HG02938 (cell line): ENCODE data around the gene NDUFAF2.
A peak's percentile ranks its signal among the peaks of the same experiment; 100 is the strongest.
"Not testable (repeated sequence)": the region's sequence is repeated elsewhere in the genome, so short reads cannot be mapped to it uniquely, and the experiment has no call there.

Experiments used
- ATAC-seq: cut with Tn5 transposase; IDR thresholded peaks from one replicate; pipeline ENCODE4 v1.9.1; 2021; ENCODE audit warnings: mild to moderate bottlenecking, moderate library complexity; ENCODE audit not compliant: unreplicated experiment

NDUFAF2 gene, protein sequence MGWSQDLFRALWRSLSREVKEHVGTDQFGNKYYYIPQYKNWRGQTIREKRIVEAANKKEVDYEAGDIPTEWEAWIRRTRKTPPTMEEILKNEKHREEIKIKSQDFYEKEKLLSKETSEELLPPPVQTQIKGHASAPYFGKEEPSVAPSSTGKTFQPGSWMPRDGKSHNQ

GRCh38 chr5:60944904-60945812 is at the start of gene NDUFAF2, which contains the start of gene ERCC8:
TSS of gene NDUFAF2 (plus strand) at chr5:60945205. CDS start at chr5:60945256, 51 bp downstream.
TSS of gene ERCC8 (minus strand) at chr5:60945070. CDS start at chr5:60945008, 62 bp downstream.
- ATAC-seq = peak; percentile 99

DNA sequence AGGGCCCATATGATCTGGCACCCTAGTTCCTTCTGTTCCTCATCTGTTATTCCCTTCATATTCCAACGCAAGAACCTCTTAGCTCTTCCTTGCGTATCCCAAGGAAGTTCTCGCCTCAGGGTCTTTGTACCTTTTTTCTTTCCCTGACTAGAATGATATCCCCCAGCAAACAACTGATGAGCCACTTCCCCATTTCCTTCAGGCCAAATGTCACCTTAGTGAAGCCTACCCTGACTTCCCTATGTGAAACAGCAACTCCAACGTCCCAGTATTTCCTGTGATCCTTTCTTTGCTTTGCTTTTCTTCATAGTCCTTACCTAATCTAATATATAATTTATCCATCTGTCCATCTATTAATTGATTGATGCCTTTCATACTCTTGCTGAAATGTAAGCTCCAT is 48.0 kb upstream of the NDUFAF2 start:
- no peak for ATAC-seq

GRCh38 chr5:60903356-60903755 is 41.6 kb upstream of the NDUFAF2 start:
- ATAC-seq = no peak

DNA sequence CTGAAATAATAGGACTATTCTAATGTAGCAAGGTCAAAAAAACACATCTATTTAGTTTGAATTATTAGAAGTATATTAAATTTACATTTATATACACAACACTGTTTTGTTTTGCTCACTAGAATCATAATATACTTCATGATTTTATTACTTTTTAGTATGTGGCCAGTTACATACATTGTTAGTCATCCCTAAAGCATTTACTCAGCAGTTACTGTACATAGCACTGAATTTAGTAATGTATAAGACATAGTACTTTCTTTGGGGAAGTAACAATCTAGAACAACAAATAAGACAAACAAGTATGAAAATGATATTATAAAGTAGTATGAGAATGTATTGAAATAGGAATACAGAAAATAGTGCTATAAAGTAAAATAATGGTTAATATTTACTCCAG is 28.4 kb upstream of the NDUFAF2 start:
- no peak for ATAC-seq

DNA sequence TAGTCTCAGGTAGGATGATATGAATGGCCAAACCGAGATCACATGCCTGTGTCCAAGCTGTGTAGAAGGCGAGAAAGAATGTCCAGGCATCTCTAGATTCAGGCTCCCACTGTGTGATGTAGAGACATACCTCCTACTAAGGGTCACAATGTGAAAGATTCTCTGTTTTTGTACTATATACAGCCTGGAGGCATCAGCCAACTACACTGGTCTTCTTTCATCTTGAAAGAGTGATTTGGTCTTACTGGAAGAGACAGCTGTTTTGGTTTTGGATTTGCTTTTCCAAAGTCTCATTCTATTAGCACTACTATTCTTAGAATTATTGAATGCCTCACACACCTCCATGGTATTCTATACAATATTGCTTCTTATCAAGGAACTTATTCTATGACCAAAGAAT is 26.5 kb upstream of the NDUFAF2 start:
- no peak for ATAC-seq

DNA sequence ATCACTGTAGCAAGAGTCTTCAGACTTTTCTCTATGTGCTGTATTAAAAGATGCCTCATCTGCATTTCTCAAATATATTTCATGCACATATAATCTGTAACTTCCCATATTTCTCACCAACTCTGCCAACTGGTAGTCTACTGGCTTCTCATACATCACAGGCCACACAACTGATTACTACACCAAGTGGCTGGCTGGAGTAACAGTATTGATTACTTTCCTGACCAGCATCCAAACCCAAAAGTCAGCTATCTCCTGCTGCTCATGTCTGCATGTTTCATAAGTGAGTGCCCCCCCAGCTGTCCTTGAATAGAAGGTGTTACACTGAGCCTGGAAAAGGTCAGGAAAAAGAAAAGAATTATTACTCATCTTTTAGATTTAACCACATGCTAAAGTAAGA is 17.6 kb upstream of the NDUFAF2 start:
- ATAC-seq = no peak

GRCh38 chr5:60929024-60929423 is 16.0 kb upstream of the NDUFAF2 start:
- ATAC-seq = no peak

- ATAC-seq = no peak
These were observed 1.4 kb upstream of the NDUFAF2 start for GRCh38 chr5:60943624-60944023.

- ATAC-seq = peak; percentile 27
These were observed 795 bp downstream of the NDUFAF2 start for GRCh38 chr5:60945813-60946187.

GRCh38 chr5:60948738-60949137 is 3.7 kb downstream of the NDUFAF2 start:
- no peak for ATAC-seq

DNA sequence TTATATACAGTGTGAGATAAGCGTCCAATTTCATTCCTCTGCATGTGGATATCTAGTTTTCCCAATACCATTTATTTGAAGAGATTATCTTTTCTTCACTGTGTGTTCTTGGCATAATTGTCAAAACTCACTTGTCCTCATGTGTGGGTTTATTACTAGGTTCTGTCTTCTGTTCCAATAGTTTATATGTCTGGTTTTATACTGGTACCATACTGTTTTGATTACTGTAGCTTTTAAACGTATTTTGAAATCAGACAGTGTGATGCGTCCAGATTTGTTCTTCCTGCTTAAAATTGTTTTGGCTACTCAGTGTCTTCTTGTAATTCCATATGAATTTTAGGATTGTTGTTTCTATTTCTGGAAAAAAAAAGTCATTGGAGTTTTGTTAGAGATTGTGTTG is 10.2 kb downstream of the NDUFAF2 start:
- ATAC-seq = no peak

- no peak for ATAC-seq
These were observed 13.1 kb downstream of the NDUFAF2 start for GRCh38 chr5:60958088-60958487.

DNA sequence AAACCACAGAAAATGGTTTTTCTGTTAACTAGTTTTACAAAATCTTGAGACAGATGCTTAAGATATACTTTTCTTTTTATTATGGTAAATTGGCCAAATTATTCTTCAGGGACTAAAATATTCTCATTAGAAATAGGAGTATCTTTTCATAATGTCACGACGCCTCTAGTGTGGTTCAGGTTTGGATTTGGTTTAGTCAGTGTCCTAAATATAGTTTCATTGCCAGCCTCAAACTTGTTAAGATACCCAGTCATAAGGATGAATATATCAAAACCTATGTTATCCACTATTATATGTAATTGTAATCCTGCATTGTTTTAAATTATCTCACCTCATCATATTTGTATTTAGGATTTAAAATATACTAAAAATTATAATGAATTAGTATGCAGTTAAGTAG is 13.7 kb downstream of the NDUFAF2 start:
- ATAC-seq = no peak

GRCh38 chr5:60959156-60959555 is 14.2 kb downstream of the NDUFAF2 start:
- no peak for ATAC-seq

DNA sequence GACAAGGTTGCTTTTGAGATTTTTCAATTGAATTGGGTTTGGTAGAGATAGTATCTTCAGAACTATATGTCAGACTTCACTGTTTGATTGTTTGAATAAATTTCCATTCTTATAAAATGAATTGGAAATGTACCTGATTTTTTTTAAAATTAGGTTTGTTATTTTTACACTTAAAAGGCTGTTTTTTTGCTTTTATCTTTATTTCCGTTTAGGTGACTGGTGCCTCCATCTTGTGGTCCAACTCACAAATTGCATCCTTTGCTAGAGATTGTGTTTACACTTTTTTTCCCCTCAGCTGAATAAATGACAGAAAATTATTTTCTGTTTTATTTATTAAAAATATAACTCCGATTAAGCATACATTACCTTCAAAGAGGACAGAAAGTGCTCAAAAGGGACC is 15.6 kb downstream of the NDUFAF2 start:
- ATAC-seq = no peak

DNA sequence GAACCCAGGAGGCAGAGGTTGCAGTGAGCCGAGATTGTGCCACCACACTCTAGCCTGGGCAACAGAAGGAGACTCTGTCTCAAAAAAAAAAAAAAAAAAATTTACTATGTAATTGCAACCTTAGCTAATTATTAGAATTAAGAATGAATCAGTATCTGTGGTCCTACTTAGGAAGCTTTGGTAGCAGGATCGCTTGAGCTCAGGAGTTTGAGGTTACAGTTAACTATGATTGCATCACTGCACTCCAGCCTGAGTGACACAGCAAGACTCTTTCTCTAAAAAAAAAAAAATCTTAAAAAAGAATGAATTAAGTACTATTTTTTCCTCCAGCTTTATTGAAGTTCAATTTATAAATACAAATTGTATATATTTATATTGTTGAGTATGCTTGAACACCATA is 16.7 kb downstream of the NDUFAF2 start:
- ATAC-seq = no peak

DNA sequence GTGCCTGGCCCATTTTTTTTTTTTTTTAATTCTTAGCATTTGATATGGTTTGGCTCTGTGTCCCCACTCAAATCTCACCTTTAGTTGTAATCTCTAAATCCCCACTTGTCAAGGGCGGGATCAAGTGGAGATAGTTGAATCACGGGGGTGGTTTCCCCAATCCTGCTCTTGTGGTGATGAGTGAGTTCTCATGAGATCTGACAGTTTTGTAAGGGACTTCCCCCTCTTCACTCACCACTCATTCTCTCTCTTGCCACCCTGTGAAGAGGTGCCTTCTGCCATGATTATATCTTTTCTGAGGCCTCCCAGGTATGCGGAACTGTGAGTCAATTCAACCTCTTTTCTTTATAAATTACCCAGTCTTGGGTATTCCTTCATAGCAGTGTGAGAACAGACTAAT is 27.2 kb downstream of the NDUFAF2 start:
- no peak for ATAC-seq

DNA sequence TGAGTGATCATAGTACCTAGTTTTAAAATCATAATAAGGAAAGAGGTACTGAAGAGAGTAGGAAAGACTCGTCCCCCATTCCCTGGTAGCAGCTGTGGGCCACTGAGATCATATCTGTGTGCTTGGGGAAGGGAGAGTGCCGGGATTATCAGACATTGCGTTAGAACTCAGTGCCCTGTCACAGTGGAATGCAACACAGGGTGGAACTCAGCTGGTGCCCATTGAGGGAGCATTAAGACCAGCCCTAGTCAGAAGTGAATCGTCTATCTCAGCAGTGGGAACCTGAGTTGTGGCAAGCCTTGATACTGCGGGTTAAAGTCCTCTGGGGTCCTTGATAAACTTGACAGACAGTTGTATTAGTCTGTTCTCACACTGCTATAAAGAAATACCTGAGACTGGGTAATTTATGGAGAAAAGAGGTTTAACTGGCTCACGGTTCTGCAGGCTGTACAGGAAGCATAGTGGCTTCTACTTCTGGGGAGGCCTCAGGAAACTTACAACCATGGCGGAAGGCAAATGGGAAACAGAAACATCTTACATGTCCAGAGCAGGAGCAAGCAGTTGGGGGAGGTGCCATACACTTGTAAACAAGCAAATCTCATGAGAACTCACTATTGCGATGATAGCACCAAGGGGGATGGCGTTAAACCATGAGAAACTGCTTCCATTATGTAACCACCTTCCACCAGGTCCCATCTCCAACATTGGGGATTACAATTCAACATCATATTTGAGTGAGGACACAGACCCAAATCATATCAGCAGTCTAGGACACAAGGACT is 33.1 kb downstream of the NDUFAF2 start:
- no peak for ATAC-seq

- ATAC-seq = no peak
These were observed 34.0 kb downstream of the NDUFAF2 start for GRCh38 chr5:60978968-60979367.

- no peak for ATAC-seq
These were observed 35.5 kb downstream of the NDUFAF2 start for GRCh38 chr5:60980511-60980910.

DNA sequence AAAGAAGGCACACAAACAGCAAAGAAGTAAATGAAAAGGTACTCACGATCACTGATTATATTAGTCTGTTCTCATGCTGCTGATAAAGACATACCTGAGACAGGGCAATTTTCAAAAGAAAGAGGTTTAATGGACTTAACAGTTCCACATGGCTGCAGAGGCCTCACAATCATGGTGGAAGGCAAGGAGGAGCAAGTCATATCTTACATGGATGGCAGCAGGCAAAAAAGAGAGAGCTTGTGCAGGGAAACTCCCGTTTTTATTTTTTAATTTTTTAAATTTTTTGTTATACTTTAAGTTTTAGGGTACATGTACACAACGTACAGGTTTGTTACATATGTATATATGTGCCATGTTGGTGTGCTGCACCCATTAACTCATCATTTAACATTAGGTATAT is 37.1 kb downstream of the NDUFAF2 start:
- not testable (repeated sequence) for ATAC-seq

DNA sequence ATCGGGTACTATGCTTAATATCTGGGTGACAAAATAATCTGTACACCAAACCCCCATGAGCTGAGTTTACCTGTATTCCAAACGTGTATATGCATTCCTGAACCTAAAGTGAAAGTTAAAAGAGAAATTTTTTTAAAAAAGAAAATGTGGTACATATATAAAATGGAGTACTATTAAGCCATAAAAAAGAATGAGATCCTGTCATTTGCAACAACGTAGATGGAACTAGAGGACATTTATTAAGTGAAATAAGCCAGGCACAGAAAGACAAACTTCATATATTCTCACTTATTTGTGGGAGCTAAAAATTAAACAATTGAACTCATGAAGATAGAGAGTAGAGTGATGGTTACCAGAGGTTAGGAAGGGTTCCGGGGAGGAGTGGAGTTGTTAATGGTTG is 44.8 kb downstream of the NDUFAF2 start:
- ATAC-seq = no peak
